Suprapubic skin (tissue), 4 donors: ENCODE results near the gene NAALADL2. TPM values are rescaled to one million over a fixed set of nuclear protein-coding genes. Genes with fewer than 3 reads are reported as not detected.
A peak's percentile ranks its signal among the peaks of the same experiment; 100 is the strongest.

Experiments used
- DNase-seq, 2 donors: peaks; one replicate each; pipeline ENCODE4 v3.0.0-alpha.2; 2019; ENCODE audit warnings: low spot score in 2 of 2
- H3K27ac ChIP-seq: fragments of 200-600 bp; sonication (generic); one replicate; pipeline ENCODE4 v1.5.1; 2019
- H3K27me3 ChIP-seq: fragments of 200-600 bp; sonication (generic); one replicate; pipeline ENCODE4 v1.5.1; 2019
- H3K36me3 ChIP-seq: fragments of 200-600 bp; sonication (generic); one replicate; pipeline ENCODE4 v1.5.1; 2019
- H3K4me1 ChIP-seq: fragments of 200-600 bp; sonication (generic); one replicate; pipeline ENCODE4 v1.5.1; 2019
- H3K4me3 ChIP-seq: fragments of 200-600 bp; sonication (generic); one replicate; pipeline ENCODE4 v1.5.1; 2019; ENCODE audit warnings: mild to moderate bottlenecking
- H3K9me3 ChIP-seq: fragments of 200-600 bp; sonication (generic); one replicate; pipeline ENCODE4 v1.5.1; 2019
- EP300 ChIP-seq: sonication (generic); formaldehyde crosslinking; IDR thresholded peaks from one replicate; pipeline ENCODE4 v1.6.1; 2017; ENCODE audit warnings: antibody characterized with exemption
- POLR2A ChIP-seq, 2 donors: fragments of 450-650 bp; IDR thresholded peaks; one replicate each; pipeline ENCODE4 v1.6.1; 2017; ENCODE audit warnings: antibody characterized with exemption in 2 of 2, mild to moderate bottlenecking in 2 of 2, moderate library complexity in 2 of 2
- POLR2AphosphoS5 ChIP-seq, 3 donors: sonication (generic); formaldehyde crosslinking; IDR thresholded peaks; one replicate each; pipeline ENCODE4 v1.6.1; 2017; ENCODE audit warnings: antibody characterized with exemption in 3 of 3
- WGBS: methylation state at CpG from one replicate; pipeline ENCODE4 v1.1.5; 2018; 5-methylcytosine and 5-hydroxymethylcytosine counted together
- total RNA-seq, 4 donors: library from RNA; depleted of rRNA; stranded (reverse); fragments of >200 nt; gene quantifications; one replicate each; pipeline ENCODE4 v1.1.0, GENCODE V29; 2016
- TF ChIP-seq, protein P1 (sequence below), 2 donors: fragments of 200-600 bp in 1 of 2; fragments of 450-650 bp in 1 of 2; sonication (generic) in 1 of 2; IDR thresholded peaks; one replicate each; pipeline ENCODE4 v1.5.1; 2016 to 2019; ENCODE audit warnings: antibody characterized with exemption in 2 of 2, mild to moderate bottlenecking in 1 of 2, moderate library complexity in 1 of 2

The NAALADL2 gene
- total RNA-seq, 4 donors from 2014 or later, result 4.0 to 10.5 (median 8.5) TPM

- DNase-seq, result no peak
- Histone ChIP-seq H3K27ac (no peak overlapping the region), H3K27me3 (no peaks in the 10 kb centered on the region), H3K9me3 (no peaks in the 10 kb centered on the region), H3K4me3 (no peak overlapping the region), H3K4me1 (no peaks in the 10 kb centered on the region), H3K36me3 (no peaks in the 10 kb centered on the region)
- WGBS, result 81% methylated on average over 3 of the region's 3 CpGs
- TF ChIP-seq POLR2AphosphoS5 (IDR thresholded peaks at IDR 0.05) (no peak), POLR2A (IDR thresholded peaks at IDR 0.05) (no peak)
Observed at GRCh38 chr3:175495331-175495730, 636.2 kb downstream of the NAALADL2 start.

DNA sequence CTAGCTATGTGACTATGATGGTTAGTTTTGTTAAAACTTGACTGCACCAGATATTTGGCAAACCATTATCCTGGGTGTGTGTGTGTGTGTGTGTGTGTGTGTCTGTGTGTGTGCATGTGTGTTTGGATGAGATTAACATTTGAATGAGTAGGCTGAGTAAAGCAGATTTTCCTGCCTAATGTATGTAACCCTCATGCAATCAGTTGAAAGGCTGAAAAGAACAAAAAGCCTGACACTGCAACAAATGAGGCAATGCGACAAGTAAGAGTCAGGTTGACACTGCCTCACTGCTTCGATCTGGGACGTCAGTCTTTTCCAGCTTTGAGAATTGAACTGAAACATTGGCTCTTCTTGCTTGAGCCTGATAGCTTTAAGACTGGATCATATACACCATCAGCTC lies 643.0 kb downstream of the NAALADL2 start:
- H3K9me3 ChIP-seq, result no peaks in the 10 kb centered on the region
- H3K4me1 ChIP-seq, result no peaks in the 10 kb centered on the region
- DNase-seq, result no peak
- H3K36me3 ChIP-seq, result no peaks in the 10 kb centered on the region
- H3K4me3 ChIP-seq, result no peak overlapping the region
- H3K27me3 ChIP-seq, result no peaks in the 10 kb centered on the region
- TF ChIP-seq EP300 (no peak), POLR2AphosphoS5 (IDR thresholded peaks at IDR 0.05) (no peak), POLR2A (IDR thresholded peaks at IDR 0.05) (no peak)
- TF ChIP-seq, protein P1, sequence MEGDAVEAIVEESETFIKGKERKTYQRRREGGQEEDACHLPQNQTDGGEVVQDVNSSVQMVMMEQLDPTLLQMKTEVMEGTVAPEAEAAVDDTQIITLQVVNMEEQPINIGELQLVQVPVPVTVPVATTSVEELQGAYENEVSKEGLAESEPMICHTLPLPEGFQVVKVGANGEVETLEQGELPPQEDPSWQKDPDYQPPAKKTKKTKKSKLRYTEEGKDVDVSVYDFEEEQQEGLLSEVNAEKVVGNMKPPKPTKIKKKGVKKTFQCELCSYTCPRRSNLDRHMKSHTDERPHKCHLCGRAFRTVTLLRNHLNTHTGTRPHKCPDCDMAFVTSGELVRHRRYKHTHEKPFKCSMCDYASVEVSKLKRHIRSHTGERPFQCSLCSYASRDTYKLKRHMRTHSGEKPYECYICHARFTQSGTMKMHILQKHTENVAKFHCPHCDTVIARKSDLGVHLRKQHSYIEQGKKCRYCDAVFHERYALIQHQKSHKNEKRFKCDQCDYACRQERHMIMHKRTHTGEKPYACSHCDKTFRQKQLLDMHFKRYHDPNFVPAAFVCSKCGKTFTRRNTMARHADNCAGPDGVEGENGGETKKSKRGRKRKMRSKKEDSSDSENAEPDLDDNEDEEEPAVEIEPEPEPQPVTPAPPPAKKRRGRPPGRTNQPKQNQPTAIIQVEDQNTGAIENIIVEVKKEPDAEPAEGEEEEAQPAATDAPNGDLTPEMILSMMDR (IDR thresholded peaks at IDR 0.05), result no peak
- no peak overlapping the region for H3K27ac ChIP-seq
- 87% methylated on average over 3 of the region's 3 CpGs for WGBS

DNA sequence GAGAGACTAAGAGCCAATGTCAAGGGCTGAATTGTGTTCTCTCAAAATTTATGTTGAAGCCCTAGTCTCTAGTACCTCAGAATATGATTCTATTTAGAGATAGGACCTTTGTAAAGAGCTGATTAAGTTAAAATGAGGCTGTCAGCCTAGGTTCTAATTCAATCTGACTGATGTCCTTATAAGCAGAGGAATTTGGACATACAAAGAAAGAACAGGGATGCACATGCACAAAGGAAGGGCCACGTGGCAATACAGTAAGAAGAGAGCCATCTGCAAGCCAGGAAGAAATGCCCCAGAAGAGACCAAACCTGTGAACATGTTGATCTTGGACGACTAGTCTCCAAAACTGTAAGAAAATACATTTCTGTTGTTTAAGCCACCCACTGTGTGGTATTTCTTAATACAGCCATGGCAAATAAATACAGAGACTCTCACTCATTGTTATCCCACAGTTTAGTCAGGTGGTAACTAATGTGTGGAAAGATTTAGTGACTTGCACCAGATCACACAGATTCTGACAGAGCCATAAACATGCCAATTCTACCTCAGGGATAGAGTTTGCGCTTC lies 652.2 kb downstream of the NAALADL2 start:
- WGBS, result 76% methylated on average over 3 of the region's 3 CpGs

DNA sequence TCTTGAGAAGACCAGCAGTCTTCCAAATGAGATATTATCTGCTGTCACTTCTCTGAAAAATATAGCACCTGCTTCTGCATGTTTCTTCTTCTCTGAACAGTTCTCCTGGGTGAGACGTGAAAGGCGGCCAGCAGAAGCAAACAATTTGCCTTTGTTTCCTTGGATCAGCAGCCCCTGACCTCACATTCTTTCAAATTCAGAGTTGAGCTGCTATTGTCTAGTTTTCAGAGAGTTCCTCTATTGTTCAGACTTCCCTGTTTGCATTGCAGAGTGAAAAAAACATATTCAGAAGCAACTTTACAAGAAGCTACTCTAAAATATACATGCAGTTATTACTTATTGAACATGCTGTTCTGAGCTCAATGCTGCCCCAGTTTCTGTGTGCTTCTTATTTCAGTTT lies 653.6 kb downstream of the NAALADL2 start:
- Histone ChIP-seq H3K27ac (no peak overlapping the region), H3K27me3 (no peaks in the 10 kb centered on the region), H3K4me3 (no peak overlapping the region), H3K4me1 (no peaks in the 10 kb centered on the region), H3K36me3 (no peaks in the 10 kb centered on the region), H3K9me3 (no peaks in the 10 kb centered on the region)
- no peak for DNase-seq
- TF ChIP-seq EP300 (no peak), POLR2AphosphoS5 (IDR thresholded peaks at IDR 0.05) (no peak), POLR2A (IDR thresholded peaks at IDR 0.05) (no peak)
- WGBS, result 41% methylated on average over 2 of the region's 2 CpGs

More for the DNA sequence above, 652.2 kb downstream of the NAALADL2 start:
- Histone ChIP-seq H3K27ac (no peak overlapping the region), H3K9me3 (no peaks in the 10 kb centered on the region), H3K4me3 (no peak overlapping the region), H3K4me1 (no peaks in the 10 kb centered on the region), H3K36me3 (no peaks in the 10 kb centered on the region), H3K27me3 (no peaks in the 10 kb centered on the region)
- DNase-seq, result no peak
- TF ChIP-seq EP300 (no peak), POLR2A (IDR thresholded peaks at IDR 0.05) (no peak)

DNA sequence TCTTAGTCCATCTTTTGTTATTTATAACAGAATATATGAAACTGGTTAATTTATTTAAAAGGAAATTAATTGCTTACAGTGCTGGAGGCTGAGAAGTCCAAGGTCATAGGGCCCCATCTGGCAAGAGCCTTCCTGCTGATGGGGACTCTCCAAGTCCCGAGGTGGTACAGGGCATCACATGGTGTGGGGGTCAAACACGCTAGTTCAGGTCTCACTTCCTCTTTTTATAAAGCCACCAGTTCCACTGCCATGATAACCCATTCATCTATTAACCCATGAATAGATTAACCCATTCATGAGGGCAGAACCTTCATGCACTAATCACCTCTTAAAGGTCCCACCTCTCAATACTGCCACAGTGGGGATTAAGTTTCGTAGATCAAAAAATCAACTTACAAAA lies 659.3 kb downstream of the NAALADL2 start:
- Histone ChIP-seq H3K4me3 (no peak overlapping the region), H3K9me3 (no peaks in the 10 kb centered on the region), H3K27me3 (no peaks in the 10 kb centered on the region), H3K27ac (no peak overlapping the region), H3K4me1 (no peaks in the 10 kb centered on the region), H3K36me3 (no peaks in the 10 kb centered on the region)
- 88% methylated on average over 3 of the region's 3 CpGs for WGBS
- TF ChIP-seq EP300 (no peak), POLR2A (IDR thresholded peaks at IDR 0.05) (no peak), POLR2AphosphoS5 (IDR thresholded peaks at IDR 0.05) (no peak)
- TF ChIP-seq, protein P1 (IDR thresholded peaks at IDR 0.05), result no peak
- DNase-seq, result no peak

GRCh38 chr3:175521406-175521805 lies 662.3 kb downstream of the NAALADL2 start:
- TF ChIP-seq POLR2A (IDR thresholded peaks at IDR 0.05) (no peak), POLR2AphosphoS5 (IDR thresholded peaks at IDR 0.05) (no peak), EP300 (no peak)
- TF ChIP-seq, protein P1 (IDR thresholded peaks at IDR 0.05), result no peak
- no peaks in the 10 kb centered on the region for H3K36me3 ChIP-seq
- WGBS, result 86% methylated on average over 3 of the region's 3 CpGs
- no peaks in the 10 kb centered on the region for H3K4me1 ChIP-seq
- no peaks in the 10 kb centered on the region for H3K27me3 ChIP-seq
- H3K9me3 ChIP-seq, result no peaks in the 10 kb centered on the region
- no peak overlapping the region for H3K4me3 ChIP-seq
- no peak for DNase-seq
- H3K27ac ChIP-seq, result no peak overlapping the region

- Histone ChIP-seq H3K4me3 (peak overlapping the region; percentile 28), H3K4me1 (no peaks in the 10 kb centered on the region), H3K27me3 (no peaks in the 10 kb centered on the region), H3K36me3 (no peaks in the 10 kb centered on the region), H3K9me3 (no peaks in the 10 kb centered on the region), H3K27ac (no peak overlapping the region)
- TF ChIP-seq EP300 (no peak), POLR2A (IDR thresholded peaks at IDR 0.05) (no peak), POLR2AphosphoS5 (IDR thresholded peaks at IDR 0.05) (no peak)
- no peak for DNase-seq
- WGBS, result 60% methylated on average over 2 of the region's 2 CpGs
Observed at GRCh38 chr3:175526191-175526590, 667.1 kb downstream of the NAALADL2 start.
